HG03575 (cell line): ENCODE results near the gene ZNF281.

Experiments
- ATAC-seq: cut with Tn5 transposase; IDR thresholded peaks from one replicate; pipeline ENCODE4 v1.9.1; 2021; ENCODE audit not compliant: unreplicated experiment, insufficient number of reproducible peaks, low FRiP score; ENCODE audit errors: extremely low read depth

The ZNF281 gene

GRCh38 chr1:200399860-200400259, 10.0 kb downstream of the ZNF281 start:
- no peak for ATAC-seq

- ATAC-seq = no peak
Measured at GRCh38 chr1:200398373-200398772, 11.5 kb downstream of the ZNF281 start.

DNA sequence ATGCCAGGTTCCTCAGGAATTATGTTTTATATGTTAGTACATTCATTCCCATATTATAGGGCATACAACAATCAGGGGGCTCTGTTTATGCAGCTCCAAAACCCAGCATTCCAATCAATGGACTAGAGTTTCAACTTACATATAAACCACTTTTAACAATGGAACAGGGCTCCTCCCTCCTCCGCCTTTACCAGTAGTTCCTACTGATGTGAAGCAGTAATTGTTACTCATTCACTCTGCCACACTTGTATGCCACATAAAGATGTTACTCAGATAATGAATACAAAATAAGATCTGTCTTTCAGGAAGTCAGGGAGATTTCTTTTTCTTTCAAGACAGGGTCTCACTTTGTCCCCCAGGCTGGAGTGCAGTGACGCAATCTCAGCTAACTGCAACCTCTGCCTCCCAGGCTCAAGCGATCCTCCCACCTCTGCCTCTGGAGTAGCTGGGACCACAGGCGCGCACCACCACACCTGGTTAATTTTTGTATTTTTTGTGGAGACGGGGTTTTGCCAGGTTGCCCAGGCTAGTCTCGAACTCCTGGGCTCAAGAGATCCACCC, 17.1 kb downstream of the ZNF281 start:
- ATAC-seq = no peak

GRCh38 chr1:200391747-200392146, 18.1 kb downstream of the ZNF281 start:
- no peak for ATAC-seq

DNA sequence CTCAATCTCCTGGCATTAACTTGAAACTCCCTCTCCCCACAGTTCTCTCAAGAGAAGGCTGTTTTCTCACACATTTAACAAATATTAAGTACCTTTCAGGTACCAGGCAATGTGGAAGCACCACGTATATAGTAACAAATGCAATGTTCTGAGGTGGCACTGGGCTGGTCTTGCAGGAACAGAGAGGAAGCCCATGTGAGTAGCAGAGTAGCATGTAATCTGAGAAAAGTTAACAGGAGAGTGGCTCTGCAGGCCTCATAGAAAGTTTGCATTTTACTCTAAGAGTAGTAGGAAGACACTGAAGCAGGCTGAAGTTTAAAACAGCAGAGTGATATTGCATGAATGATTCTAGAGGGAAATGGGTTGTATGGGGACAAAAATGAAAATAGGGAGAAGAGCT, 21.0 kb downstream of the ZNF281 start:
- no peak for ATAC-seq

DNA sequence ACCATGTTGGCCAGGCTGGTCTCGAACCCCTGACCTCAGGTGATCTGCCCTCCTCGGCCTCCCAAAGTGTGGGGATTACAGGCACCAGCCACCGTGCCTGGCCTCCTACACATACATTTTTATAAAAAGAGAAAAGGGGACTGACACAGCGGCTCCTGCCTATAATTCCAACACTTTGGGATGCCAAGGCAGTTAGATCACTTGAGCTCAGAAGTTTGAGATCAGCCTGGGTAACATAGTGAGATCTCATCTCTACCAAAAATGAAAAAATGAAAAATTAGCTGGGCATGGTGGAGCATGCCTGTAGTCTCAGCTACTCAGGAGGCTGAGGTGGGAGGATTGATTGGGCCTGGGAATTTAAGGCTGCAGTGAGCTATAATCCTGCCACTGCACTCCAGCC, 23.4 kb downstream of the ZNF281 start:
- ATAC-seq = no peak

GRCh38 chr1:200384818-200385390, 24.9 kb downstream of the ZNF281 start:
- no peak for ATAC-seq

DNA sequence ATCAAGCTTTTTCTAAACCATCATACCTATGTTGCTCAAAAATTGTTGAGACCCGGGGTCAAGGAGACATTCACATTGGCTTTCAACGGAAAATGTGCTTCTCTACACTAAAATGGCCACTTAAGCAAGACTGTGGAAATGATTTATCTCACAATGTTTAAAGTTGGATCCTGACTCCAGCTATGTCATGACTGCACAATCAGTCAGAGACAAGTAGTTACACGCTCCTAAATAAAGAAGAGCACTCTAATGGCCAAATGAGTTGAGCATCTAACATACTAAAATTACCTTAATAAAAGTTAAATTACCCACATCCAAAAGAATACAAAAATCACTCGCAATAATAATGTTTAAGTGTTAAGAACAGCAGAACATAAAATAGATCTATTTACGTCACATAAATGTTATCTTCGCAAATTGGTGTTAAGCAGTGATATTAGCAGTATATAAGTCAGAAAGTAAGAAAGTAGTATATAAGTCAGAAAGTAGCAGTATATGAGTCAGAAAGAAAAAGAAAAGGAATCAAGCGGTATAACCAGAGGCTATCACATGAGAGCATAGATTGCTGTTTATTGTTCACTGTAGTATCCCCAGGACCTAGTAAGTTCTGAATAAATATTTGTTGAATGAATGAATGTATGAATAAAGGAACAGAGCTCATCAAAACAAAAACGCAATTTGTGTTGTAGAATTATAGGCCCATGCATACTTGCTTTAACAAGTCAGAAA, 28.4 kb downstream of the ZNF281 start:
- no peak for ATAC-seq

DNA sequence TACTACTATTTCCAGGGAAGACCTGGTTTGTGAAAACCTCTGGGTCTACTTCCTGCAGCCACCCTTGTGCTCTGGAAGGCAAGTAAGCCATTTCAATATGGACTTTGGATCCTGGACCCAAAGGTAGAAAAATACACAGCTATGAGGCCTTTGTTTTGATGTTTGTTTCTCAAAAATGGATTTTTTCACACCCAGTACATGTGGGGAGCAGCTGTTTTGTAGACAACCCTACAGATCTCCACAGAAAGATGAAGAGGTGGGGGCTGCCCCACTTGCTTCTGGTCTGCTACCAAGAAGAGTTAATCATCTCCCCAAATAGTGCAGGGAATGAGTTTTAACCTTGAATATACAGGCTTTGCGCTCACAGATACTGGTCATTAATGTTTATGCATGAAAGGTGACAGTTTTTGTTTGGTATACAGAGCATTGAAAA, 29.2 kb downstream of the ZNF281 start:
- peak; percentile 46 for ATAC-seq

- no peak for ATAC-seq
Measured at GRCh38 chr1:200379940-200380588, 29.8 kb downstream of the ZNF281 start.

DNA sequence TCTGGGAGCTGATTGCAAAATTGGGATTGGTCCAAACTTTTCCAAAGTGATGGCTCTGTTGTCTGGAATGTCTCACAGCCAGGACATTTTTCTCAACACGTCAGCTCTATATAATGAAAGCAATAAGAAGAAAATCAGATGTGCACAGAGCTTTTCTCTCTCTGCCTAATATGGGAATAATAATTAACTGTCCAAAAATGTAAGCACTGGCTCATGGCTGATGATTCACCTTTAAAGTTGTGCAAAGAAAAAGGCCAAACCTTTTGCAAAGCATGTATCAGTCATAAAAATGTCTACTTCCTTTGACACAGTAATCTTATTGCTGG, 30.4 kb downstream of the ZNF281 start:
- ATAC-seq = no peak

DNA sequence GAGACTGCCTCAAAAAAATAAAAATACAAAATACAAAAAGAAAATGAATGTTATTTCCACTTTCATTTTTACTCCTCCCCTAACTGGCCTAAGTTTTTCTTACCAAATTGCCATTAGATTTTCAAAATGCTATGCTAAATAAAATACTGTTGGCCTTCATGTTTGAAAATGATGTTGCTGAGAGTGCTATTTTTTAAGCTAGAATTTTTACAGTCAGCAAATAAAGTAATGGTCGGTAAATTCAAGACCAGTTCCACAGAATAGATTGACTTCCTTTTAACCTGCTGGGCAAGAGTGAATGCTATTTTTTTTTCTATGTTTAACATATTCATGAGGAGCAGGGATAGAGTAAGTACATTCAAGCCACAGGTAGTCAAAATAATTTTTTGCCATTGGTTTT, 31.7 kb downstream of the ZNF281 start:
- ATAC-seq = no peak

DNA sequence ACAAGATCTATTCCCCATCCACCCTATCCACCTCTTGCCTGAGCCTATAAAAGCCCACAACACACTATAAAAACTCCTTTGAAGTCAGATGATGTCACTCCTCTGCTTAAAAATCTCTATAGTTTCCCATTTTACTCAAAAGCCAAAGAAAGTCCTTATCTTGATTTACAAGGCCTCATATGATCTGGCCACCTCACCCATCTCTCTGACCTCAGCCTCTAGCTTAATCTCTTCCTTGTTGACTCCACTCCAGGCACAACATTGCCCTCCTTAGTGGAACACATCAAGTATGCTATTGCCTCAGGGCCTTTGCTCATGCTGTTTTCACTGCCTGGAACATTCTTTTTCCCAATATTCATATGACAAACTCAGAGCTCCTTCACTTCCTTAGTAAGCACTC, 33.3 kb downstream of the ZNF281 start:
- no peak for ATAC-seq

GRCh38 chr1:200374569-200375295, 35.1 kb downstream of the ZNF281 start:
- no peak for ATAC-seq

- no peak for ATAC-seq
Measured at GRCh38 chr1:200373811-200374231, 36.0 kb downstream of the ZNF281 start.

- no peak for ATAC-seq
Measured at GRCh38 chr1:200372885-200373181, 37.0 kb downstream of the ZNF281 start.

GRCh38 chr1:200372095-200372884, 37.5 kb downstream of the ZNF281 start:
- no peak for ATAC-seq

DNA sequence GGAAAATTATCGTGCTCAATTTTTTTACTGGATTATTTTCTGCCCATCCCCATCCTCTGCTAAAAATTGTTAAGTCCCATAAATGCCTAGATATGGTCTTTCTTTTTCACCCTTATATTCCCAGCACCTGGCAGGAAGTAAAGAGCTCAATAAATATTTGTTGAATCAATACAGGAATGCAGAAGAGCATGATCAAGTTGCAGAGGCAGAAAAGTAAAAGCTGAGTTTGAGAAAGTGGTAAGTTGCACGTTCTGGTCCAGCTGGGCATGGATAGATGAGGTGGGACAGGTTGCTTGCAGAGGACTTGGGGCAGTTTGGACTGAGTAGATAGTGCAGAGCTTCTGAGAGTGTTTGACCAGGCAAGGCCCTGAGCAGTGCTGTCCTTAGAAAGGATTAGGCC, 40.1 kb downstream of the ZNF281 start:
- no peak for ATAC-seq

DNA sequence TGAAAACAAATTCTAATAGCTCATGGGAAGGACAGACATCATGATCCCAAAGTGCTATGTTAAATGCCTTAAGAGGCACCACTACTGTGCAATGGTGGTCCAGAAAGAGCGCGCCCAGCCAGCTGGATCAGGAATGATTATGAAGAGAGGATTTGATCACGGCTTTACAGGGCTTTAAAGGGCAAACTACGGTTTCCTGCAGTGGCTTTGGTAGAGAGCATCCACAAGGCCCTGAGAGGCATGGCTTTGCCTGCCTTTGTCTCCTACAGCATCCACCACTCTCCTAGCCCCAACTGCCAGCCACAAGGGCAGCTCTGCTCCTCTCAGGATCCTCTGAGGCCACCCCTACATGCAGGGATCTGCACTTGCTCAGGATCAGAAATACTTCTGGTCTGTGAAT, 40.7 kb downstream of the ZNF281 start:
- ATAC-seq = no peak
